ENCODE measurements around the gene CAPN3.
A peak's percentile ranks its signal among the peaks of the same experiment; 100 is the strongest.

CAPN3 gene

GRCh38 chr15:42457445-42458442 is 98.4 kb downstream of the CAPN3 start:
- Mint-ChIP-seq H3K9me3 (no peaks in the 10 kb centered on the region), H3K27ac (peak overlapping the region in 1 of 2 donors; percentile 0)
- no peak for DNase-seq

GRCh38 chr15:42461261-42461660 is 102.0 kb downstream of the CAPN3 start:
- H3K9me3 Mint-ChIP-seq = no peaks in the 10 kb centered on the region
- DNase-seq (no peak), ATAC-seq (replicated peaks) (no peak)
- H3K4me3 Mint-ChIP-seq = no peak overlapping the region
- no peak overlapping the region for H3K27ac Mint-ChIP-seq
- peaks cover 20% of the 10 kb centered on the region for H3K36me3 Mint-ChIP-seq (ENCODE audit: insufficient read depth)
- H3K4me1 Mint-ChIP-seq (ENCODE audit: low read depth in 2 of 2) = peaks cover 2 to 13% of the 10 kb centered on the region in 2 donors
- no peaks in the 10 kb centered on the region for H3K27me3 Mint-ChIP-seq

More at GRCh38 chr15:42457445-42458442, 98.4 kb downstream of the CAPN3 start:
- Mint-ChIP-seq H3K27me3 (no peaks in the 10 kb centered on the region), H3K4me3 (no peak overlapping the region), H3K4me1 (ENCODE audit: low read depth in 2 of 2) (peaks cover 2 to 13% of the 10 kb centered on the region in 2 donors), H3K36me3 (ENCODE audit: insufficient read depth) (peaks cover 17% of the 10 kb centered on the region)
- no peak for ATAC-seq (replicated peaks)

Data from effector memory CD8-positive, alpha-beta T cell (primary cell).